HG03521 (cell line): Measurements from ENCODE around the gene ARMC12.
"Not testable (repeated sequence)": the region's sequence is repeated elsewhere in the genome, so short reads cannot be mapped to it uniquely, and the experiment has no call there.

Experiments
- ATAC-seq: cut with Tn5 transposase; IDR thresholded peaks from one replicate; pipeline ENCODE4 v1.9.1; 2021; ENCODE audit warnings: mild to moderate bottlenecking, moderate library complexity; ENCODE audit not compliant: unreplicated experiment

ARMC12 gene

GRCh38 chr6:35733633-35734032, 3.2 kb upstream of the ARMC12 start:
- no peak for ATAC-seq

GRCh38 chr6:35734319-35734718, 2.5 kb upstream of the ARMC12 start:
- not testable (repeated sequence) for ATAC-seq

- no peak for ATAC-seq
These were observed 1.4 kb upstream of the ARMC12 start for GRCh38 chr6:35735452-35735851.

GRCh38 chr6:35736253-35736894, 458 bp upstream of the ARMC12 start:
- no peak for ATAC-seq

GRCh38 chr6:35737413-35738211, 780 bp downstream of the ARMC12 start:
- ATAC-seq: no peak

DNA sequence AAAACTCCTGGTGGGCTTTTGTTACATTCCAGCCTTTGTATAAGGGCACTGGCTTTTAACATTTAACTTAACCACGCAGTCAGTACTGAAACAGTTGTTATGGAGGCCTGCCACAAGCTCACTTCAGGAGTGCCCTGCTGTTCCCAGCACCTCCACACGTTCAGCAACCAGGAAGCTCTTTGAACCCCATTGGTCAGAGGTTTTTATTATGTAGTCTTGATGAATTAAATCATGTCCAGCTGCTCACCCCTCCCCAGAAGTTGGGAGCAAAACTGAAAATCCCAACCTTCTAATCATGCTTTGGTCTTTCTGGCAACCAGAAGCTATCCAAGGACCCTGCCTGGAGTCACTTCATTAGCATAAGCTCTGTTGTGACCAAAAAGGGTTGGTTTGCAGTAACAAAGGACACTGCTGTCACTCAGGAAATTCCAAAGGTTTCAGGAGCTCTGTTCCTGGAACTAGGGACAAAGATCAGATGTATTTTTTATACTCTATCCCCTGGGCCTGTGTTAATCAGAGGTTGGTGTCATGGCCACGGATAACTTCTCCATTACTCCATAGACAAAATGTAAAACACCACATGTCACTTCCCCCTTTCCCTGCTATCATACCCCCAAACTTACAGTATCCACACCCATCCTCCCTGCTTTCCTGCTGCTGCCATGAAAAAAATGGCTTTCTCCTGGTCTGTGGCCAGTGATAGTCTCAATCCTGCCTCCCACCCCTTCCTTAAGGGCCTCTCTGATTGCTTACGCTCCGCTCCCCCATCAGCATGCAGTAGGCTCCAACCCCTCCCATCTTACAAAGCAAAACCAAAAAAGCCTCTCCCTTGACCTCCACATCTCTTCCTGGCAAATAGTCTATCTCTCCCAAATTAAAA, 3.1 kb downstream of the ARMC12 start:
- ATAC-seq: no peak

DNA sequence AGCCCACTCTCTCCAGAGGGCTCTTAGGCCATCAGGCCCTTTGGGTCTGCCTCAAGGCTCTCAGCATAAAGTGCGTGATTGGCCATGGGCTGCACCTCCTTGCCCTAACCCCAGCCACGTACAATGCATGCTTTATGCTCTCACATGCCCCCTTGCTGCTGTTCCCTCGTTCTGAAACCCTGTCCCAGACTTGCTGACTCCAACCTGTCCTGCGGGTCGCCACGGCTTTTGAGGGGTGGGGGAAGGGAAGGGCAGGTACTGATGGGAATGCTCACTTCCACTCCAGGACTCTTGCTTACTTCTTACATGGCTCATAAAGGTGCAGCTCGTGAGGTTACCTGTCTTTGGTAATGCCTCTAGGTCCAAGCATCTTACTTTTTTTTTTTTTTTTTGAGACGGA, 6.0 kb downstream of the ARMC12 start:
- no peak for ATAC-seq

DNA sequence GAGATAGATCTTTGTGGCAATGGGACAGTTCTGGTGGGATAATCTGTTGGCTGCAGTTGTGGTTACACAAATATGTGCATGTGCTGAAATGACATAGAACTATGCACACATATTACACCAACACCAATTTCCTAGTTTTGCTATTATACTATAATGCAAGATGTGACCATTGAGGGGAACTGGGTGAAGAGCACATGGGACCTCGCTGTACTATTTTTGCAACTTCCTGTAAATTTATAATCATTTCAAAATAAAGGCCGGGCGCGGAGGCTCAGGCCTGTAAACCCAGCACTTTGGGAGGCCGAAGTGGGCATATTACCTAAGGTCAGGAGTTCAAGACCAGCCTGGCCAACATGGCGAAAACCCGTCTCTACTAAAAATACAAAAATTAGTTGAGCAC, 8.7 kb downstream of the ARMC12 start:
- ATAC-seq: no peak

DNA sequence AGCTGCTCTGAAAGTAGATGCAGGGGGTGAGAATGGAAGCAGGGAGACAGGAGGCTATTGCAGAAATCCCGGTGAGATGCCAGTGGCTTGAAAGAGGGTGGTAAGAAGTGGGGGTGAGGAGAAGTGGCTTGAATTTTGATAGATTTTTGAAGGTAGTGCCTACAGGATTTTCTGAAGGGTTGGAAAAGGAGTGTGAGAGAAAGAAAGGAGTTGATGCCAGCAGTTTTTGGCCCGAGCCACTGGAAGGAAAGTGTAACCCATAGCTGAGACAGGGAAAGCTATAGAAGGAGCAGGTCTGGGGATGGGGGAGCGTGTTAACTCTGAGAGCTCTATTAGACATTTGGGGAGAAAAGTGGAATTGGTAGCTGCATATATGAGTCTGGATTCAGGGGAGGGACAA, 9.7 kb downstream of the ARMC12 start:
- no peak for ATAC-seq

DNA sequence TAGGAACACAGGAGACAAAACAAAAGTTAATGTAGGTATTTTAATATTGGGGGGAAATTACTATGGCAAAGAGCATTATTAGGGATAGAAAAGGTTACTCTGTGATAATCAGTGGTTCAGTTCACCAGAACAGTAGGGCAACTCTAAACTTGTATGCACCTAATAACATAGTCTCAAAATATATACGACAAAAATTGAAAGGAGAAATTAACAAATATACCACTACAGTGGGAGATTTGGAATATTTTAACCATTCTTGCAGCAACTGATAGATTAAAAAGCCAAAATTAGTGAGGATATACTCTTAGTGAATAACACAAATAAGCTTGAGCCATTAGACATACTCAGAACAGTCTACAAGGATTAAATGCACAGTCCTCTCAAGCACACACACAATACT, 11.0 kb downstream of the ARMC12 start:
- ATAC-seq: no peak

DNA sequence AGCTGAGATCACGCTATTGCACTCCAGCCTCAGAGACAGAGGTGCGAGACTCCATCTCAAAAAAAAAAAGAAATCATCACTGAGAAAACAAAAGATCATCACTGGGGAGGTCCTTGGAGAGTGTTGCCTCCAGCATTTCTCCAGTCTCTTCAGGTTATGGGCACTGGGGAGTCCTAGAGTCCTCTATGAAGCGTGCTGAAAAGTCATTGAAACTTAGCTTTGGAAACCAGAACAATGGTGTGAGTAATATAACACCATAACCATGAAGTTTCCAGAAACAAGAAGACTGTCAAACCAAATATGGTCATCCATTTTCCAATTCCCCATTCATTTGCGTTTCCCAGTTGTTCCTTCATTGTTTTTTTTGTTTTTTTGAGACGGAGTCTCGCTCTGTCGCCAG, 13.7 kb downstream of the ARMC12 start:
- ATAC-seq: no peak

- ATAC-seq: no peak
These were observed 14.8 kb downstream of the ARMC12 start for GRCh38 chr6:35751594-35751993.

DNA sequence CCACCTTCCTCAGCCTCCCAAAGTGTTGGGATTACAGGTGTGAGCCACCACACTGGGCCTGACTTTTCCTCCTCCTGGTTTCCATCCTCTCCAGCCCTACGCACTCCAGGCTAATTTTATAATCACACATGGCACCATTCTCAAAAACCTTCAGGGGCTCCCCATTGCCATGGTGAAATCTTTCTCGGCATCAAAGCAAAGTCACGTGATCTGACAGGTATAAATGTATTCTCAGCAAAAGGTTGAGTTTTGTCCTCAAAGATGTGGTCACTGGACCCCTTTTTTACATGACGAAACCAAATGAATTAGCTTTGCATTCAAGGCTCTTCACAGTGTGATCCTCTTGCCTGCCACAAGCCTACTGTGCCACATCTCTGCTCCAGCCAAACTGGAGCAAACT, 15.5 kb downstream of the ARMC12 start:
- no peak for ATAC-seq

DNA sequence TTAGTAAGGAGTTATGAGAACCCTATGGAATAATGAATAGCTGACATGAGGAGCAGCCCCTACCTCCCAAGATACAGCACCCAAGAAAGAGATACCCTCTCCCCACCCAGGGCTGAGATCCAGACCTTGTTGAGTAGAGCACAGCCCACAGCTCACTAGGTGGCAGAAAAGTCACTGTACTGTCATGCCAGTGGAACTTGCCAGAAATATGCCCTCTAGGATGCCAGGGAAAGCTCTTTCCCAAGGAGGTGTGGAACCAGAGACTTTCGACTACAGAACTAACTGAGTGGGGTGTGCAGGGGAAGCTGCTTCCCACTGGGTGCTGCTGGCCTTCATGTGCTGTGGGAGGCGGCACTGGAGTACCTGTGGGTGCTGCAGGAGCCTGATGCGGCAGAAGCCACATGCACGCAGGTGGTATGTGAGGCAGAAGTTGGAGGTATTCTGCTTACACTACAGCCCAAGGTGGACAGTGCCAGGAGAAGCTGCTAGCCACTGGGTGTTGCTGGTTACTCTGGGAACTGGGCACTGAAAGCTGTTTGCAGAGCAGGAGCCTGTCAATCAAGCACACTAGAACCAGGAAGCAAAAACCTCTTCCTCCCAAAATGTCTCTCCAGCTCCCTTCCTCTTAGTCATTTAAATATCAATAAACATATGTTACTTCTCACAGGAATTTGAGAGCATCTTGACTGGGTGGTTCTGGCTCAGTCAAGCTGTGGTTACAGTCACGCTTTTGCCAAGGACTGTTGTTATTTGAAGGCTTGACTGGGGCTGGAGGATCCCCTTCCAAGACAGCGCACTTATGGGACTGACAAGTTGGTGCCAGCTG, 17.8 kb downstream of the ARMC12 start:
- no peak for ATAC-seq

- ATAC-seq: no peak
These were observed 18.6 kb downstream of the ARMC12 start for GRCh38 chr6:35755278-35755924.

DNA sequence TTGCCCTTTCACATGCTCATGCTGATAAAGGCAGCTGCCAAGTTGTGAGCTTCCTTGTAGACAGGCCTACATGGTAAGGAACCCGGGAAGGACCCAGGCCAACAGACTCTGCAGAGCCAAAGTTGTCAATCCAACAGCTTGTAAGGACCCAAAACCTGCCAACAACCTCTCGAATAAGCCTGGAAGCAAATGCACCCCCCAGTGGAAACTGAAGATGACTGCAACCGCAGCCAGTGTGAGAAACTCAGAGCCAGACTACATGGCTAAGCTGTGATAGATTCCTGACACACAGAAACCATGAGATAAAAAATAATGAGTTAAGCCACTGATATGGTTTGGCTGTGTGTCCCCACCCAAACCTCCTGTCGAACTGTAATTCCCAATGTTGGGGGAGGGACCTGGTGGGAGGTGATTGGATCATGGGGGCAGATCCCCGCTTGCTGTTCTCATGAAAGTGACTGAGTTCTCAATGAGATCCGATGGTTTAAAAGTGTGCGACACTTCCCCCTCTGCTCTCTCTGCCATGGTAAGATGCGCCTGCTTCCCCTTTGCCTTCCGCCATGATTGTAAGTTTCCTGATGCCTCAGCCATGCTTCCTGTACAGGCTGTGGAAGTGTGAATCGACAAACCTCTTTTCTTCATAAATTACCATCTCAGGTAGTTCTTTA, 20.8 kb downstream of the ARMC12 start:
- no peak for ATAC-seq

DNA sequence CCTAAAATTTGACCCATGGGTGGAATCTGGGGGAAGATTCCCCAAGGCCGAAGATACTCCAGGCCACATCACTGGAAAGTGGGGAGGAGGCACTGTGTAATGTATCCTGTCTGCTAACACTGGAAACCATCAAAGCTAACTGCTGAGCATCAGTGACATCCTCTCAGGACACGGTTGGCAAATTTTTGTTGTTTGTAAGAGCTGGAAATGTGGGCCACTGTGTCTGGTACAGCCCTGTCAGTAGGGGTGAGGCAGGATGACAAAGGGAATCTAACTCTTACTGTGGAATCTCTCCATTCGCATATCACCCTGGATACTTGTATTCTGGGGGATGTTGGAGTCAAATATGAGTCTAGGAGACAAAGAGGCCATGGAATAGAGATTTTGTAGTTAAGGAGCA, 22.6 kb downstream of the ARMC12 start:
- ATAC-seq: no peak

- ATAC-seq: no peak
These were observed 28.9 kb downstream of the ARMC12 start for GRCh38 chr6:35765739-35766138.

- no peak for ATAC-seq
These were observed 32.4 kb downstream of the ARMC12 start for GRCh38 chr6:35769211-35769610.

DNA sequence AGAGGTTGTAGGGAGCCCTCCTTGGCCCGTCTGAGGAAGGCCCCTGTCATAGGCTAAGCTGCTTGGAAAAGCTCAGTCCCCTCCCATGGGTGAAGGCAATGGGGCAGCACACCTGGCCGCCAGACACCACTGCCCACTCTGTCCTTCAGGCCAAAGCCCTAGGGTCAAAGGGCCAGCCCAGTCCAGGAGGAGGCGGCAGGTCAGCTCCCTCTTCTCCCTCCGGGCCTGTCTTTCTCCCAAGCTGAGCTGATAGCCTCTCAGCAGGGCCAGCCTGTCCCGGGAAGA, 34.5 kb downstream of the ARMC12 start:
- ATAC-seq: no peak
